Esophagus muscularis mucosa (tissue), 4 donors: ENCODE measurements around the gene CKAP5.

Source experiments
- EP300 ChIP-seq: sonication (generic); formaldehyde crosslinking; IDR thresholded peaks from one replicate; pipeline ENCODE4 v1.6.1; 2017; ENCODE audit warnings: antibody characterized with exemption
- POLR2A ChIP-seq: fragments of 450-650 bp; IDR thresholded peaks from one replicate; pipeline ENCODE4 v1.6.1; 2017; ENCODE audit warnings: antibody characterized with exemption, moderate library complexity, mild to moderate bottlenecking, low read depth
- POLR2AphosphoS5 ChIP-seq, 2 donors: sonication (generic); formaldehyde crosslinking; IDR thresholded peaks; one replicate each; pipeline ENCODE4 v1.6.1; 2017; ENCODE audit warnings: antibody characterized with exemption in 2 of 2
- TF ChIP-seq, protein P1 (sequence below), 3 experiments: fragments of 200-600 bp in 2 of 3; fragments of 450-650 bp in 1 of 3; sonication (generic) in 2 of 3; IDR thresholded peaks; one replicate each; pipeline ENCODE4 v1.5.1; 2017 to 2019; ENCODE audit warnings: antibody characterized with exemption in 3 of 3, mild to moderate bottlenecking in 2 of 3, moderate library complexity in 1 of 3

DNA sequence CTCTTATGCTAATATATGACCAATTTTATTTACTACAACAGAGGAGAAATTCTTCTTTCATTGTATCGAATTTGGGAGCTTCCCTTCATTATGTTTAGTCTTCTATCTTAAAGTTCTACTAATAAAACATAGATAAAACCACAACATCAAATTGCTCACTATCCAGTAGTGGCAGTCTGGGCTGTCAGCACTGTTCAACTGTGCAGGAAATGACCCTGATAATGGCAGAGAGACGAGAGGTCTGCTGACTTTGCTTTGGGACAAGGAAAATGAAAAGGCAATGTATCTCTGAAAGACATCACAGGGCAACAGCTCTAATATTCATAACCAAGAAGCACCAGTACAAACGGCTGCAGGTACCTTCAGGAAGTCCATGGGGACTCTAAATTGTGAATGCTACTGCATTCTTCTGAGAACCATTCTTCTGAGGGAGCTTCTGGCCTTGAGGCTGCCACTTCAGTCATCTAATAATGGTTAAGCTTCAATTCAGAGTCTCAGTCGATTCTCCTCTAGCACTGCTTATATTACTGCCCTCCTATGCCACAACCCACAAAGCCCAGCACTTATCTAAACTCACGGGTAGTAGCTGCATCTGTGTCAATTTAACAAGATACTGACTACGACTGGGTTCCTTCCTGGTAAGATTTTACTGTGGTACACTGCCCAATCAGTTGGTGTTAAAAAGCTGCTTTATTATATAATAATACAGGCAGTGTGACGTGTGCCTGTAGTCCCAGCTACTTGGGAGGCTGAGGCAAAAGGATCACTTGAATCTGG is 44.2 kb downstream of the CKAP5 start:
- TF ChIP-seq, protein P1, sequence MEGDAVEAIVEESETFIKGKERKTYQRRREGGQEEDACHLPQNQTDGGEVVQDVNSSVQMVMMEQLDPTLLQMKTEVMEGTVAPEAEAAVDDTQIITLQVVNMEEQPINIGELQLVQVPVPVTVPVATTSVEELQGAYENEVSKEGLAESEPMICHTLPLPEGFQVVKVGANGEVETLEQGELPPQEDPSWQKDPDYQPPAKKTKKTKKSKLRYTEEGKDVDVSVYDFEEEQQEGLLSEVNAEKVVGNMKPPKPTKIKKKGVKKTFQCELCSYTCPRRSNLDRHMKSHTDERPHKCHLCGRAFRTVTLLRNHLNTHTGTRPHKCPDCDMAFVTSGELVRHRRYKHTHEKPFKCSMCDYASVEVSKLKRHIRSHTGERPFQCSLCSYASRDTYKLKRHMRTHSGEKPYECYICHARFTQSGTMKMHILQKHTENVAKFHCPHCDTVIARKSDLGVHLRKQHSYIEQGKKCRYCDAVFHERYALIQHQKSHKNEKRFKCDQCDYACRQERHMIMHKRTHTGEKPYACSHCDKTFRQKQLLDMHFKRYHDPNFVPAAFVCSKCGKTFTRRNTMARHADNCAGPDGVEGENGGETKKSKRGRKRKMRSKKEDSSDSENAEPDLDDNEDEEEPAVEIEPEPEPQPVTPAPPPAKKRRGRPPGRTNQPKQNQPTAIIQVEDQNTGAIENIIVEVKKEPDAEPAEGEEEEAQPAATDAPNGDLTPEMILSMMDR (IDR thresholded peaks at IDR 0.05): no peak
- TF ChIP-seq POLR2AphosphoS5 (IDR thresholded peaks at IDR 0.05) (no peak), POLR2A (no peak), EP300 (no peak)
